ENCODE results near the gene TYW3.
"Not testable (repeated sequence)": the region's sequence is repeated elsewhere in the genome, so short reads cannot be mapped to it uniquely, and the experiment has no call there.

Gene TYW3

GRCh38 chr1:74726063-74726462, 6.9 kb upstream of the TYW3 start:
- TF ChIP-seq CTCF (IDR thresholded peaks at IDR 0.05; ENCODE audit: borderline replicate concordance, control extremely low read depth, extremely low read depth, insufficient read depth, missing control alignments) = no peak

GRCh38 chr1:74728736-74729135, 4.2 kb upstream of the TYW3 start:
- no peak for TF ChIP-seq CTCF (IDR thresholded peaks at IDR 0.05; ENCODE audit: borderline replicate concordance, control extremely low read depth, extremely low read depth, insufficient read depth, missing control alignments)
- in situ Hi-C loops (cut with MboI; ENCODE audit: low sequenced_read_pairs, unreplicated experiment) = no loop called here
- DNase-seq (ENCODE audit: low spot score) = no peak

More at GRCh38 chr1:74726063-74726462, 6.9 kb upstream of the TYW3 start:
- no peak for DNase-seq (ENCODE audit: low spot score)
- in situ Hi-C loops (cut with MboI; ENCODE audit: low sequenced_read_pairs, unreplicated experiment) = no loop called here

- DNase-seq (ENCODE audit: low spot score) = no peak
- in situ Hi-C loops (cut with MboI; ENCODE audit: low sequenced_read_pairs, unreplicated experiment) = no loop called here
- TF ChIP-seq CTCF (IDR thresholded peaks at IDR 0.05; ENCODE audit: borderline replicate concordance, control extremely low read depth, extremely low read depth, insufficient read depth, missing control alignments) = no peak
Observed at GRCh38 chr1:74729741-74730478, 3.0 kb upstream of the TYW3 start.

- TF ChIP-seq CTCF (IDR thresholded peaks at IDR 0.05; ENCODE audit: borderline replicate concordance, control extremely low read depth, extremely low read depth, insufficient read depth, missing control alignments) = no peak
- in situ Hi-C loops (cut with MboI; ENCODE audit: low sequenced_read_pairs, unreplicated experiment) = no loop called here
- DNase-seq (ENCODE audit: low spot score) = peak; percentile 24
Observed at GRCh38 chr1:74731399-74732052, 1.4 kb upstream of the TYW3 start.

- in situ Hi-C loops (cut with MboI; ENCODE audit: low sequenced_read_pairs, unreplicated experiment) = not testable (repeated sequence)
- DNase-seq (ENCODE audit: low spot score) = peak; percentile 30
Observed at GRCh38 chr1:74732071-74732946, 643 bp upstream of the TYW3 start.

- in situ Hi-C loops (cut with MboI; ENCODE audit: low sequenced_read_pairs, unreplicated experiment) = no loop called here
- TF ChIP-seq CTCF (IDR thresholded peaks at IDR 0.05; ENCODE audit: borderline replicate concordance, control extremely low read depth, extremely low read depth, insufficient read depth, missing control alignments) = peak; percentile 79
- peak; percentile 60 for DNase-seq (ENCODE audit: low spot score)
Observed at GRCh38 chr1:74733604-74734484, 892 bp downstream of the TYW3 start.

Data from GM13976 (cell line).